Neural crest cell (in vitro differentiated cells): ENCODE measurements around the gene IGF2R. TPM values are rescaled to one million over a fixed set of nuclear protein-coding genes. Genes with fewer than 3 reads are reported as not detected.

ENCODE experiments used
- DNase-seq: peaks from one replicate; pipeline ENCODE4 v3.0.0; 2021; ENCODE audit warnings: low read depth, mixed read lengths, low spot score
- H3K27ac Mint-ChIP-seq: one replicate; pipeline ENCODE4 v1.8.0; 2021; ENCODE audit warnings: mild to moderate bottlenecking, mixed read lengths; ENCODE audit not compliant: unreplicated experiment
- H3K27me3 Mint-ChIP-seq: 2 replicates; pipeline ENCODE4 v1.8.0; 2021; ENCODE audit warnings: low read depth, mild to moderate bottlenecking, mixed read lengths
- H3K36me3 Mint-ChIP-seq: 2 replicates; pipeline ENCODE4 v1.8.0; 2021; ENCODE audit warnings: low read depth, mild to moderate bottlenecking, mixed read lengths
- H3K4me1 Mint-ChIP-seq: 2 replicates; pipeline ENCODE4 v1.8.0; 2021; ENCODE audit warnings: mixed read lengths
- H3K4me3 Mint-ChIP-seq: one replicate; pipeline ENCODE4 v1.8.0; 2021; ENCODE audit warnings: mild to moderate bottlenecking, mixed read lengths
- H3K9me3 Mint-ChIP-seq: 2 replicates; pipeline ENCODE4 v1.8.0; 2021; ENCODE audit warnings: mixed read lengths
- total RNA-seq: library from RNA; stranded (reverse); gene quantifications from 2 replicates; pipeline ENCODE4 v1.2.1, GENCODE V29; 2021
- TF ChIP-seq, protein P1 (sequence below): fragments of 200-600 bp; sonication (generic); conservative IDR thresholded peaks from 2 replicates; pipeline ENCODE4 v1.5.0; 2021; ENCODE audit warnings: antibody characterized with exemption, mild to moderate bottlenecking

IGF2R gene
- total RNA-seq, 1 donor from 2014 or later, result 97.3 TPM

DNA sequence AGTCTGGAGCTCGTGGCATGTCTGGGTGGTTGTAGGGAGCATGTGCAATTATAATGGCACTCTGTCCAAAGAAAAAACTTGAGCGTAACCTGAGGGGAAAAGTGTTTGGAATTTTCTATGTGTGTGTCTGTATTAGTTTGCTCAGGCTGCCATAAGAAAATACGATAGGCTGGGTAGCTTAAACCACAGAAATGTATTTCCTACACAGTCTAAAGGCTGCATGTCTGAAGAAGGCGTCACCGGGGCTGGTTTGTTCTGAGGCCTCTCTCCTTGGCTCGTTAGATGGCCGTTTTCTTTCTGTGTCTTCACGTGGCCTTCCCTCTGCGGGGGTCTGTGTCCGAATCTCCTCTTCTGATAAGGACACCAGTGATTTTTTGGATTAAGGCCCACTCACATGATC lies 59.0 kb downstream of the IGF2R start:
- Mint-ChIP-seq H3K27ac (peak overlapping the region; percentile 15), H3K27me3 (no peaks in the 10 kb centered on the region), H3K9me3 (no peaks in the 10 kb centered on the region), H3K4me1 (peaks cover 13% of the 10 kb centered on the region), H3K4me3 (no peak overlapping the region), H3K36me3 (peaks cover 14% of the 10 kb centered on the region)
- no peak for DNase-seq
- TF ChIP-seq, protein P1, sequence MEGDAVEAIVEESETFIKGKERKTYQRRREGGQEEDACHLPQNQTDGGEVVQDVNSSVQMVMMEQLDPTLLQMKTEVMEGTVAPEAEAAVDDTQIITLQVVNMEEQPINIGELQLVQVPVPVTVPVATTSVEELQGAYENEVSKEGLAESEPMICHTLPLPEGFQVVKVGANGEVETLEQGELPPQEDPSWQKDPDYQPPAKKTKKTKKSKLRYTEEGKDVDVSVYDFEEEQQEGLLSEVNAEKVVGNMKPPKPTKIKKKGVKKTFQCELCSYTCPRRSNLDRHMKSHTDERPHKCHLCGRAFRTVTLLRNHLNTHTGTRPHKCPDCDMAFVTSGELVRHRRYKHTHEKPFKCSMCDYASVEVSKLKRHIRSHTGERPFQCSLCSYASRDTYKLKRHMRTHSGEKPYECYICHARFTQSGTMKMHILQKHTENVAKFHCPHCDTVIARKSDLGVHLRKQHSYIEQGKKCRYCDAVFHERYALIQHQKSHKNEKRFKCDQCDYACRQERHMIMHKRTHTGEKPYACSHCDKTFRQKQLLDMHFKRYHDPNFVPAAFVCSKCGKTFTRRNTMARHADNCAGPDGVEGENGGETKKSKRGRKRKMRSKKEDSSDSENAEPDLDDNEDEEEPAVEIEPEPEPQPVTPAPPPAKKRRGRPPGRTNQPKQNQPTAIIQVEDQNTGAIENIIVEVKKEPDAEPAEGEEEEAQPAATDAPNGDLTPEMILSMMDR, result no peak

DNA sequence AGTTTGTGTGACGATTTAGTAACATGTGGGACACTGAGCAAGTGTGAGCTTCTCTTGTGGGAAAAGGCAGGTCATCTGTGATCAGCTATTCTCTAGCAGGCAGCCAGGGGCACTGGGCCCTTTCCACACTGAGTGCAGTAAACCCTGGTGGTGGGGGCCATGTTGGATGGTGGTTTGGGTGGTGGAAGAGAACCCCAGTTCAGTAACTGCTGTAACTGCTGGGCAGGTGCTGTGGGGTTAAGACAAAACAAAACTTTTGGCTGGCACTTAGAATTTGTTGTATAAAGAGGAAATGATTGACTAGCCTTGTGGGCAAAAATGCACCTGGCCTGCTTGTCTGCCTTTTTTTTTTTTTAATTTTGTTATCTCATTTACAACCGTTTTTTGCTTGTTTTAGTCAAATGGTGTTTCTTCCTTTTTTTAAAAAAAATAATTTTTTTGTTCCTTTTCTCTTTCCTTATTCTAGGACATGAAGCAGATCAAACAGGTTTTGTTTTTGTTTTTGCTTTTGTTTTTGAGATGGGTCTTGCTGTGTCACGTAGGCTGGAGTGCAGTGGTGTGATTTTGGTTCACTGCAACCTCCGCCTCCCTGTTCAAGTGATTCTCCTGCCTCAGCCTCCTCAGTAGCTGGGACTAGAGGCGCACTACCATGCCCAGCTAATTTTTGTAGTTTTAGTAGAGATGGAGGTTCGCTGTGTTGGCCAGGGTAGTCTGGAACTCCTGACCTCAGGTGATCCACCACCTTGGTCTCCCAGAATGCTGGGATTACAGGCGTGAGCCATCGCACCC lies 59.8 kb downstream of the IGF2R start:
- Mint-ChIP-seq H3K27me3 (no peaks in the 10 kb centered on the region), H3K36me3 (peaks cover 14% of the 10 kb centered on the region), H3K4me1 (peaks cover 13% of the 10 kb centered on the region), H3K4me3 (no peak overlapping the region), H3K9me3 (no peaks in the 10 kb centered on the region), H3K27ac (peak overlapping the region; percentile 62)
- TF ChIP-seq, protein P1, result no peak
- no peak for DNase-seq

DNA sequence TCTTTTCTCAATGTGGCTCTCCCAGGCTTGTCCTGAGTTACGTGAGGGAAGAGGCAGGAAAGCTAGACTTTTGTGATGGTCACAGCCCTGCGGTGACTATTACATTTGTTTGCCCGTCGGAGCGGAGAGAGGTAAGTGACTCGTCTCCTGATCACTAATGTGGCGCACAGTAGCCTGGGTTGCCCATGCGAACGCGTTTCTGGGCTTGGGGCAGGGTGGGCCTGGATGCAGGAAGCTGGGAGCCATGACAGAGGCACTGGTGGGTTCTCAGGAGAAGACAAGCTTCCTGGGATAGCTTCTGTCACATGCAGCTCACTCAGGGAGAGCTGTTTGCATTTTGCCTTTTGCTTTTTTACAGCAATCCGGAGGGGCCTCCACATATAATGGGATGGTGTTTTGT lies 60.6 kb downstream of the IGF2R start:
- no peaks in the 10 kb centered on the region for H3K27me3 Mint-ChIP-seq
- no peak for DNase-seq
- no peaks in the 10 kb centered on the region for H3K9me3 Mint-ChIP-seq
- TF ChIP-seq, protein P1, result no peak
- peaks cover 17% of the 10 kb centered on the region for H3K36me3 Mint-ChIP-seq
- peaks cover 13% of the 10 kb centered on the region for H3K4me1 Mint-ChIP-seq
- no peak overlapping the region for H3K4me3 Mint-ChIP-seq
- peak overlapping the region; percentile 98 for H3K27ac Mint-ChIP-seq

DNA sequence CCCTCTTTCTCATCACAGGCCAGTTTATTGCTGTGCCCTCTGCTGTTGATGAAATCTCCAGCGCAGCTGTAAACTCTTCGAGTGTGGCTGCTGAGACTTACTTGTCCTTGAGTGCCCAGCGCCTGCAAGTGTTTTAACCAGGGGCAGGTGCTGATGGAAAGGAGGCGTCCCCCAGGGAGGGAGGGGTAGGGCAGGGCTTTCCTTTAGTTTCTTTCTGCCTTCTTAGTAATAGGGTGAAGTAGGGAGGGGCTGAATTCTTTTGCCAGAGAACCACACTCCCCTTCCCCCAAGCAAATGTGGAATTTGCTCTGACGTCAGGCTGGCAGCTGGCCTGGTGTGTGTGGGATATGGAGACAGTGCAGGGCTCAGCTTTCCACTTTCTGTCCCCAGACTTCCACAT lies 61.2 kb downstream of the IGF2R start:
- H3K4me3 Mint-ChIP-seq, result peak overlapping the region; percentile 0
- H3K36me3 Mint-ChIP-seq, result peaks cover 17% of the 10 kb centered on the region
- no peaks in the 10 kb centered on the region for H3K27me3 Mint-ChIP-seq
- TF ChIP-seq, protein P1, result no peak
- H3K9me3 Mint-ChIP-seq, result no peaks in the 10 kb centered on the region
- H3K4me1 Mint-ChIP-seq, result peaks cover 13% of the 10 kb centered on the region
- DNase-seq, result no peak
- H3K27ac Mint-ChIP-seq, result peak overlapping the region; percentile 98

DNA sequence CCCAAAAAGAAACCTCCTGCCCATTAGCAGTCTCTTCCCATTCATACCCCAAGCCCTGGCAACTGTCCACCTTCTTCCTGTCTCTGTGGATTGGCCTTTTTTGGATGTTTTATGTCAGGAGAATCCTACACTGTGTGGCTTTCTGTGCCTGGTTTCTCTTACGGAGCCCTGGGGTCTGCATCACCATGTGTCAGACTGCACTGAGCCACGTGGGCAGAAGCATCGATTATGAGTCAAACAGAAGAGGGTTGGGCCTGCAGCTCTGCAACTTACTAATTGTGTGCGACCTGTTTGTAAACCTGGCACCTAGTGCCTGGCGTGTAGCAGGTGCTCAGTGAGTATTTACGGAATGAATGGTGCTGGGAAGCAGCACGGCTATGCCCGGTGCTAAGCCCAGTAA lies 62.6 kb downstream of the IGF2R start:
- Mint-ChIP-seq H3K36me3 (peaks cover 17% of the 10 kb centered on the region), H3K4me1 (peaks cover 13% of the 10 kb centered on the region), H3K27me3 (no peaks in the 10 kb centered on the region), H3K4me3 (no peak overlapping the region), H3K27ac (no peak overlapping the region), H3K9me3 (no peaks in the 10 kb centered on the region)
- no peak for DNase-seq
- TF ChIP-seq, protein P1, result no peak
